Measurements from ENCODE around the gene ABCC4. TPM values are rescaled to one million over a fixed set of nuclear protein-coding genes. Genes with fewer than 3 reads are reported as not detected.
A peak's percentile ranks its signal among the peaks of the same experiment; 100 is the strongest.

ABCC4 gene
- total RNA-seq, 1 experiment from 2014 or later: 26.3 TPM

- TF ChIP-seq POLR2AphosphoS5 (IDR thresholded peaks at IDR 0.05; ENCODE audit: low read depth, low read length): peak; percentile 61; the same call in 1 of the 2 replicates
These were observed 45.2 kb downstream of the ABCC4 start (continued) for GRCh38 chr13:95256091-95256490.

GRCh38 chr13:95255072-95255732 is 46.0 kb downstream of the ABCC4 start:
- intact Hi-C loops (cut with micrococcal nuclease): loop anchor here (5.0 kb wide), 1 partner anchor 42 kb away; no protein-coding TSS in a partner anchor

GRCh38 chr13:95254339-95254738 is 46.9 kb downstream of the ABCC4 start:
- Histone ChIP-seq H3K9me3 (ENCODE audit: control insufficient read depth in 1 of 2, insufficient read depth in 1 of 2, low read depth in 1 of 2, low read length in 2 of 2) (no peaks in the 10 kb centered on the region), H3K36me3 (ENCODE audit: control insufficient read depth in 1 of 2, insufficient read depth in 2 of 2, low read length in 2 of 2) (no peaks in the 10 kb centered on the region), H3K4me3 (replicated peaks in 1 of 2; ENCODE audit: low read depth in 1 of 2, low read length in 2 of 2) (peak overlapping the region in 1 of 2 experiments; percentile 45; a peak in 2 of 4 replicates), H4K20me1 (ENCODE audit: insufficient read depth) (no peaks in the 10 kb centered on the region), H3K9me2 (ENCODE audit: insufficient read depth) (no peaks in the 10 kb centered on the region), H2AFZ (ENCODE audit: low read depth, low read length, poor library complexity, severe bottlenecking) (no peak overlapping the region), H3K27ac (ENCODE audit: low read depth, low read length) (peak overlapping the region; percentile 90), H3K79me2 (ENCODE audit: insufficient read depth, low read length) (peaks cover 70% of the 10 kb centered on the region), H3K4me2 (ENCODE audit: low read length) (peak overlapping the region; percentile 78), H3K4me1 (ENCODE audit: control insufficient read depth in 1 of 2, insufficient read depth in 2 of 2, low read length in 2 of 2) (peaks cover 57 to 67% of the 10 kb centered on the region in 2 experiments), H3K9ac (ENCODE audit: low read length) (peak overlapping the region; percentile 48), H3K27me3 (ENCODE audit: insufficient read depth, low read length) (no peaks in the 10 kb centered on the region)
- TF ChIP-seq TCF7L2 (IDR thresholded peaks at IDR 0.05; ENCODE audit: borderline replicate concordance, extremely low read depth, insufficient read depth, insufficient read length) (no peak), FOSL1 (IDR thresholded peaks at IDR 0.05; ENCODE audit: low read depth) (peak; percentile 79), JUND (IDR thresholded peaks at IDR 0.05) (peak; percentile 74), EZH2 (IDR thresholded peaks at IDR 0.05) (no peak), SP1 (IDR thresholded peaks at IDR 0.05; ENCODE audit: low read depth) (peak; percentile 44), CTCF (IDR thresholded peaks at IDR 0.05 in 2 of 3, conservative IDR thresholded peaks at IDR 0.05 in 1 of 3; ENCODE audit: borderline replicate concordance in 1 of 3, insufficient read depth in 1 of 3, low read depth in 2 of 3, low read length in 2 of 3) (no peak)
- ChIA-PET RAD21 (ENCODE audit: low non-redundant PET in 1 of 2, low total read pairs in 2 of 2, uncharacterized antibody in 2 of 2, unreplicated experiment in 2 of 2) (no interaction called here), CTCF (no interaction called here), POLR2A (no interaction called here)
- no TSS peak for BruUV-seq (replicated peaks)
- DNase-seq (ENCODE audit: low read depth, low spot score): peak; percentile 56
- intact Hi-C loops (cut with micrococcal nuclease): no loop called here
- peak; percentile 53 for ATAC-seq

More at GRCh38 chr13:95255072-95255732, 46.0 kb downstream of the ABCC4 start:
- ChIA-PET CTCF (interaction anchor here (2.3 kb wide), 1 partner anchor 42 kb away, joined by 13 read pairs; no protein-coding TSS in a partner anchor), RAD21 (ENCODE audit: low non-redundant PET in 1 of 2, low total read pairs in 2 of 2, uncharacterized antibody in 2 of 2, unreplicated experiment in 2 of 2) (no interaction called here), POLR2A (no interaction called here)
- no peaks in the 10 kb centered on the region for H3K27me3 ChIP-seq (ENCODE audit: insufficient read depth, low read length)
- H4K20me1 ChIP-seq (ENCODE audit: insufficient read depth): no peaks in the 10 kb centered on the region
- DNase-seq (ENCODE audit: low read depth, low spot score): no peak
- H3K36me3 ChIP-seq (ENCODE audit: control insufficient read depth in 1 of 2, insufficient read depth in 2 of 2, low read length in 2 of 2): no peaks in the 10 kb centered on the region
- TF ChIP-seq SRF (IDR thresholded peaks at IDR 0.05; ENCODE audit: low read depth): no peak
- ATAC-seq: no peak
- peak overlapping the region; percentile 90 for H3K27ac ChIP-seq (ENCODE audit: low read depth, low read length)
- H3K9me2 ChIP-seq (ENCODE audit: insufficient read depth): no peaks in the 10 kb centered on the region
- H2AFZ ChIP-seq (ENCODE audit: low read depth, low read length, poor library complexity, severe bottlenecking): no peak overlapping the region
- H3K4me3 ChIP-seq (replicated peaks in 1 of 2; ENCODE audit: low read depth in 1 of 2, low read length in 2 of 2): peak overlapping the region in 1 of 2 experiments; percentile 39; a peak in 2 of 4 replicates
- H3K4me1 ChIP-seq (ENCODE audit: control insufficient read depth in 1 of 2, insufficient read depth in 2 of 2, low read length in 2 of 2): peaks cover 57 to 73% of the 10 kb centered on the region in 2 experiments
- peaks cover 74% of the 10 kb centered on the region for H3K79me2 ChIP-seq (ENCODE audit: insufficient read depth, low read length)
- BruUV-seq (replicated peaks): no TSS peak
- H3K9me3 ChIP-seq (ENCODE audit: control insufficient read depth in 1 of 2, insufficient read depth in 1 of 2, low read depth in 1 of 2, low read length in 2 of 2): no peaks in the 10 kb centered on the region
- peak overlapping the region; percentile 30 for H3K9ac ChIP-seq (ENCODE audit: low read length)
- peak overlapping the region; percentile 78 for H3K4me2 ChIP-seq (ENCODE audit: low read length)
